H9 (cell line): ENCODE results near the gene KCNIP1. TPM values are rescaled to one million over a fixed set of nuclear protein-coding genes. Genes with fewer than 3 reads are reported as not detected.

ENCODE experiments used
- DNase-seq: peaks from one replicate; pipeline ENCODE4 v3.0.0-alpha.2; 2017
- H2AFZ ChIP-seq: one replicate; pipeline ENCODE4 v1.6.1; 2013; ENCODE audit warnings: mild to moderate bottlenecking, low read length, control low read depth, moderate library complexity
- H2AK5ac ChIP-seq: 2 replicates; pipeline ENCODE4 v1.6.1; 2013; ENCODE audit warnings: low read length, control low read depth, mixed read lengths; ENCODE audit not compliant: insufficient read length
- H2BK120ac ChIP-seq: one replicate; pipeline ENCODE4 v1.6.1; 2013; ENCODE audit warnings: low read depth, mild to moderate bottlenecking, low read length, control low read depth, inconsistent platforms; ENCODE audit not compliant: poor library complexity, severe bottlenecking
- H2BK12ac ChIP-seq: 2 replicates; pipeline ENCODE4 v1.6.1; 2013; ENCODE audit warnings: low read length, control low read depth, mixed read lengths, low read depth; ENCODE audit not compliant: insufficient read length
- H2BK15ac ChIP-seq: 2 replicates; pipeline ENCODE4 v1.6.1; 2013; ENCODE audit warnings: low read depth, low read length, control low read depth
- H2BK20ac ChIP-seq: one replicate; pipeline ENCODE4 v1.6.1; 2013; ENCODE audit warnings: low read depth, mild to moderate bottlenecking, low read length, control low read depth, inconsistent platforms; ENCODE audit not compliant: poor library complexity, severe bottlenecking
- H2BK5ac ChIP-seq: 2 replicates; pipeline ENCODE4 v1.6.1; 2013; ENCODE audit warnings: low read length, control low read depth, mixed read lengths; ENCODE audit not compliant: insufficient read length
- H3K14ac ChIP-seq: 2 replicates; pipeline ENCODE4 v1.6.1; 2013; ENCODE audit warnings: low read length, control low read depth; ENCODE audit not compliant: insufficient read depth
- H3K18ac ChIP-seq: 2 replicates; pipeline ENCODE4 v1.6.1; 2013; ENCODE audit warnings: low read depth, mild to moderate bottlenecking, mixed read lengths, low read length, control low read depth; ENCODE audit not compliant: insufficient read length
- H3K23ac ChIP-seq: 2 replicates; pipeline ENCODE4 v1.6.1; 2013; ENCODE audit warnings: low read length, control low read depth, mixed read lengths, low read depth; ENCODE audit not compliant: insufficient read length
- H3K23me2 ChIP-seq: 2 replicates; pipeline ENCODE4 v1.6.1; 2013; ENCODE audit warnings: low read depth, mild to moderate bottlenecking, mixed read lengths, low read length, control low read depth; ENCODE audit not compliant: insufficient read length, poor library complexity, severe bottlenecking
- H3K27ac ChIP-seq: 2 replicates; pipeline ENCODE4 v1.5.1; 2013; ENCODE audit warnings: low read length, control low read depth, mixed read lengths, low read depth; ENCODE audit not compliant: insufficient read length
- H3K27me3 ChIP-seq: 2 replicates; pipeline ENCODE4 v1.6.1; 2013; ENCODE audit warnings: low read length, control low read depth, inconsistent platforms; ENCODE audit not compliant: insufficient read depth
- H3K4ac ChIP-seq: 2 replicates; pipeline ENCODE4 v1.6.1; 2013; ENCODE audit warnings: low read depth, mild to moderate bottlenecking, control low read depth, inconsistent platforms, low read length, moderate library complexity
- H3K4me1 ChIP-seq: 2 replicates; pipeline ENCODE4 v1.6.1; 2013; ENCODE audit warnings: low read length, control low read depth, inconsistent platforms; ENCODE audit not compliant: insufficient read depth
- H3K4me2 ChIP-seq: 2 replicates; pipeline ENCODE4 v1.6.1; 2013; ENCODE audit warnings: low read length, control low read depth, mixed read lengths; ENCODE audit not compliant: insufficient read length, insufficient read depth
- H3K56ac ChIP-seq: 2 replicates; pipeline ENCODE4 v1.6.1; 2013; ENCODE audit warnings: low read depth, mild to moderate bottlenecking, mixed read lengths, low read length, control low read depth; ENCODE audit not compliant: insufficient read length
- H3K79me1 ChIP-seq: 2 replicates; pipeline ENCODE4 v1.6.1; 2013; ENCODE audit warnings: low read depth, mild to moderate bottlenecking, moderate library complexity, low read length, control low read depth, inconsistent platforms; ENCODE audit not compliant: insufficient read depth, poor library complexity, severe bottlenecking
- H3K79me2 ChIP-seq: 2 replicates; pipeline ENCODE4 v1.6.1; 2013; ENCODE audit warnings: low read length, control low read depth, inconsistent platforms; ENCODE audit not compliant: insufficient read depth
- H3K9ac ChIP-seq: 2 replicates; pipeline ENCODE4 v1.6.1; 2013; ENCODE audit warnings: low read length, control low read depth, mixed read lengths; ENCODE audit not compliant: insufficient read length; ENCODE audit errors: extremely low read depth
- H3K9me3 ChIP-seq: one replicate; pipeline ENCODE4 v1.6.1; 2013; ENCODE audit warnings: low read depth, low read length, inconsistent platforms; ENCODE audit not compliant: control insufficient read depth
- H3T11ph ChIP-seq: one replicate; pipeline ENCODE4 v1.6.1; 2013; ENCODE audit warnings: mild to moderate bottlenecking, low read length, control low read depth, inconsistent platforms
- H4K20me1 ChIP-seq: one replicate; pipeline ENCODE4 v1.6.1; 2013; ENCODE audit not compliant: control insufficient read depth, insufficient read length, insufficient read depth
- H4K5ac ChIP-seq: 2 replicates; pipeline ENCODE4 v1.6.1; 2013; ENCODE audit warnings: low read depth, mild to moderate bottlenecking, mixed read lengths, low read length, control low read depth; ENCODE audit not compliant: insufficient read length
- H4K8ac ChIP-seq: replicated peaks from 2 replicates; pipeline ENCODE4 v1.6.1; 2013; ENCODE audit warnings: low read length, control low read depth, mixed read lengths, low read depth; ENCODE audit not compliant: insufficient read length
- H4K91ac ChIP-seq: 2 replicates; pipeline ENCODE4 v1.6.1; 2013; ENCODE audit warnings: low read depth, mild to moderate bottlenecking, moderate library complexity, mixed read lengths, low read length, control low read depth; ENCODE audit not compliant: insufficient read length
- H3K27ac Mint-ChIP-seq, 3 experiments: 2 replicates in 2 of 3; 3 replicates in 1 of 3; pipeline ENCODE4 v1.8.0; 2020 to 2021; ENCODE audit warnings: mixed read lengths in 3 of 3, mild to moderate bottlenecking in 1 of 3, moderate library complexity in 1 of 3
- H3K27me3 Mint-ChIP-seq: 2 replicates; pipeline ENCODE4 v1.8.0; 2021; ENCODE audit warnings: low read depth, mild to moderate bottlenecking, moderate library complexity, mixed read lengths
- H3K36me3 Mint-ChIP-seq, 3 experiments: 2 replicates in 2 of 3; 3 replicates in 1 of 3; pipeline ENCODE4 v1.8.0; 2020 to 2021; ENCODE audit warnings: low read depth in 3 of 3, mixed read lengths in 3 of 3; ENCODE audit not compliant: insufficient read depth in 1 of 3
- H3K4me1 Mint-ChIP-seq, 2 experiments: 2 replicates each; pipeline ENCODE4 v1.8.0; 2020; ENCODE audit warnings: mixed read lengths in 2 of 2
- H3K4me3 Mint-ChIP-seq, 2 experiments: 2 replicates in 1 of 2; 3 replicates in 1 of 2; pipeline ENCODE4 v1.8.0; 2020 to 2021; ENCODE audit warnings: mild to moderate bottlenecking in 2 of 2, mixed read lengths in 2 of 2, moderate library complexity in 1 of 2
- H3K9me3 Mint-ChIP-seq, 2 experiments: 2 replicates in 1 of 2; 3 replicates in 1 of 2; pipeline ENCODE4 v1.8.0; 2020; ENCODE audit warnings: mild to moderate bottlenecking in 2 of 2, mixed read lengths in 2 of 2, moderate library complexity in 1 of 2
- CTCF ChIP-seq: fragments of 200-600 bp; sonication (generic); conservative IDR thresholded peaks from 3 replicates; pipeline ENCODE4 v1.8.0; 2021; ENCODE audit warnings: antibody characterized with exemption, mild to moderate bottlenecking
- WGBS: extraction: QIAGEN DNeasy Blood & Tissue Kit; methylation state at CpG from one replicate; pipeline ENCODE4 v1.1.7; 2013; ENCODE audit warnings: missing lambda C conversion rate, low lambda C conversion rate, mixed read lengths; ENCODE audit not compliant: insufficient read length; ENCODE audit errors: extremely low coverage; 5-methylcytosine and 5-hydroxymethylcytosine counted together
- total RNA-seq: library from RNA; stranded (reverse); gene quantifications from 2 replicates; pipeline ENCODE4 v1.2.1, GENCODE V29; 2021

Gene KCNIP1
- total RNA-seq, 1 experiment from 2014 or later, result 0.63 TPM

GRCh38 chr5:170628028-170628427, 124.2 kb downstream of the KCNIP1 start:
- no peak overlapping the region for H3K4me3 Mint-ChIP-seq
- no peaks in the 10 kb centered on the region for H3K36me3 Mint-ChIP-seq
- WGBS, result no CpG with 5 or more reads among the region's 8 CpGs

More at GRCh38 chr5:170628028-170628427, 124.2 kb downstream of the KCNIP1 start:
- H2BK12ac ChIP-seq, result no peak overlapping the region
- no peak overlapping the region for H3K4me2 ChIP-seq
- no peak overlapping the region for H3K27ac ChIP-seq
- H3K56ac ChIP-seq, result no peak overlapping the region
- peaks cover 25% of the 10 kb centered on the region for H3K27me3 Mint-ChIP-seq
- H3K23ac ChIP-seq, result no peak overlapping the region
- no peaks in the 10 kb centered on the region for H3K9me3 ChIP-seq
- TF ChIP-seq CTCF, result no peak
- no peak overlapping the region for H3K4ac ChIP-seq
- no peaks in the 10 kb centered on the region for H3K79me1 ChIP-seq
- H3K4me1 ChIP-seq, result peaks cover 3% of the 10 kb centered on the region; the same call in 1 of the 2 replicates
- H3K79me2 ChIP-seq, result no peaks in the 10 kb centered on the region
- no peak overlapping the region for H2BK15ac ChIP-seq
- H3K27ac Mint-ChIP-seq, result no peak overlapping the region; a peak in 1 of 7 replicates
- no peak overlapping the region for H3T11ph ChIP-seq
- no peak overlapping the region for H2BK120ac ChIP-seq
- H3K18ac ChIP-seq, result no peak overlapping the region
- no peaks in the 10 kb centered on the region for H3K23me2 ChIP-seq
- H3K14ac ChIP-seq, result no peak overlapping the region
- H3K4me1 Mint-ChIP-seq, result peaks cover 24 to 35% of the 10 kb centered on the region in 2 experiments
- no peak overlapping the region for H2AFZ ChIP-seq
- no peak overlapping the region for H4K8ac ChIP-seq
- no peak overlapping the region for H4K91ac ChIP-seq
- no peaks in the 10 kb centered on the region for H4K20me1 ChIP-seq
- no peak overlapping the region for H2AK5ac ChIP-seq
- no peaks in the 10 kb centered on the region for H3K27me3 ChIP-seq
- H3K9ac ChIP-seq, result no peak overlapping the region
- no peak overlapping the region for H2BK20ac ChIP-seq
- H3K9me3 Mint-ChIP-seq, result no peaks in the 10 kb centered on the region
- no peak overlapping the region for H4K5ac ChIP-seq
- H2BK5ac ChIP-seq, result no peak overlapping the region
- DNase-seq, result no peak
